GM21423 (cell line): Measurements from ENCODE around the gene PGAP6.
"Not testable (repeated sequence)": the region's sequence is repeated elsewhere in the genome, so short reads cannot be mapped to it uniquely, and the experiment has no call there.

Experiments used
- ATAC-seq: cut with Tn5 transposase; IDR thresholded peaks from one replicate; pipeline ENCODE4 v1.9.1; 2021; ENCODE audit warnings: mild to moderate bottlenecking, moderate library complexity; ENCODE audit not compliant: unreplicated experiment

The PGAP6 gene

DNA sequence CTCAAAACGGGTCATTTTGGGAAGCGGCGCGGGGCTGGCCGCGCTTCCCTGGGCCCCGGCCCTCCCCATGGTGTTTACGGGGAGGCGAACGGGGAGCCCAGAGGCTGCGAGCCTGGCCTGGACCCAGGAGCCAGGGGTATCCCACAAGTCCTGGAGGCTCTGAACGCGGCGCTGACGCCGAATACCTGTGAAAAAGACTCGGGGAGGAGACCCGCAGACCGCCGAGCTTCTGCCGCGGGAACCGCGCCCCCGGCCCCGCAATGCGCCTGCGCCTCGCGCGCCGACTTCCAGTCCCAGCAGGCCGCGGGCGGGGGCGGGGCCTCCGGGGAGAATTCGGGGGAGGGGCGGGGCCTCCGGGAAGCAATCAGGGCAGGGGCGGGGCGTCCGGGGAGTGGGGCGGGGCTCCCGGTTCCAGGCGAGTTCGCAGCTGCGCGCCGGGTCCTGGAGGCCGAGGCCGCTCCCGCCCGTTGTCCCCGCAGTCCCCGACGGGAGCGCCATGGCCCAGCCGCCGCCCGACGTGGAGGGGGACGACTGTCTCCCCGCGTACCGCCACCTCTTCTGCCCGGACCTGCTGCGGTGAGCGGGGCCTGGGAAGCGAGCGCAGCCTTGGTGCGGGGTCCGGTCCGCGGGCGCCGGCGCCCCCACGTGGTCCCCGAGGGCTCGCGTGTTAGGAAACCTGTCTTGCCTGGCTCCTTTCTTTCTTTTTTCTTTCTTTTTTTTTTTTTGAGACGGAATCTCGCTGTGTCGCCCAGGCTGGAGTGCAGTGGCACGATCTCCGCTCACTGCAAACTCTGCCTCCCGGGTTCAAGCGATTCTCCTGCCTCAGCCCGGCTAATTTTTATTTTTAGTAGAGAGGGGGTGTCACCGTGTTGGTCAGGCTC lies 19.9 kb upstream of the PGAP6 start, which contains the start of gene DECR2:
Gene DECR2 (plus strand): TSS at position 418 of the 881 bp plus-strand sequence. CDS start 79 bp downstream, at position 497.
- peak; percentile 63 for ATAC-seq

DNA sequence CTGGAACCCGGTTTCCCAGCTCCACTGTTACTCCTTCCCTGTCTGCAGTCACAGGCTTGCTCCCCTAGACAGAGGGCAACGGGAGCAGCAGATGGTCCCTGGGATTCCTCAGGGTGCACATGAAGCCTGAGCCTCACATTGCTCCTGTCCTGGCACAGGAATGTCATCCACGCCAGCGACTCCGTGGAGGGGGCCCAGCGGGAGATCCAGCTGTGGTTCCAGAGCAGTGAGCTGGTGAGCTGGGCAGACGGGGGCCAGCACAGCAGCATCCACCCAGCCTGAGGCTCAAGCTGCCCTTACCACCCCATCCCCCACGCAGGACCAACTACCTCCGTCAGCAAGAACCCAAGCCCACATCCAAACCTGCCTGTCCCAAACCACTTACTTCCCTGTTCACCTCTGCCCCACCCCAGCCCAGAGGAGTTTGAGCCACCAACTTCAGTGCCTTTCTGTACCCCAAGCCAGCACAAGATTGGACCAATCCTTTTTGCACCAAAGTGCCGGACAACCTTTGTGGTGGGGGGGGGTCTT lies 18.3 kb upstream of the PGAP6 start:
- ATAC-seq: no peak

DNA sequence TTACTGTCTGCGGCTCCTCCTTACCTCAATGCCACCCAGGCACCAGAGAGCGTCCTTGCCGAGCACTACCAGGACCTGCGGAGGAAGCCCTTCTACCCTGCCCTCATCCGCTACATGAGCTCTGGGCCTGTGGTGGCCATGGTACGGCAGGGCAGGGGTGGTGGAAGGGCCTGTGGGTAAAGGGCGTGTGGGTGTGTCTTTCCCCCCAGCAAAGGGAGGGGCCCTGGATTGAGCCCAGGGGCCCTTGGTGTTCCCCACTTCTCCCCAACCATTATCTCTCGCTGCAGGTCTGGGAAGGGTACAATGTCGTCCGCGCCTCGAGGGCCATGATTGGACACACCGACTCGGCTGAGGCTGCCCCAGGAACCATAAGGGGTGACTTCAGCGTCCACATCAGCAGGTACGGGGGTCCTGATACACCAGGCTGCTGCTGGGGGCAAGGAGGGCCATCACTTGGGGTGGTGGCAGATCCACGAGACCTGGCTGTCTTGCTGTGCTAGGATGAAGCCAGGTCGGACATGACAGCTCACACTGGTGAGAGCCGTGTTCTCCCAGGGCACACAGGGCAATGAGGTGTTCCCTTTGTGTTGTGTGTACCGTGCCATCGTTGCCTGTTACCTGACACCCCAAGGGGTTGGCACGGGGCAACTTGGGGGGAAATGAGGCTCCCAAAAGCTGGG lies 17.7 kb upstream of the PGAP6 start:
- no peak for ATAC-seq

DNA sequence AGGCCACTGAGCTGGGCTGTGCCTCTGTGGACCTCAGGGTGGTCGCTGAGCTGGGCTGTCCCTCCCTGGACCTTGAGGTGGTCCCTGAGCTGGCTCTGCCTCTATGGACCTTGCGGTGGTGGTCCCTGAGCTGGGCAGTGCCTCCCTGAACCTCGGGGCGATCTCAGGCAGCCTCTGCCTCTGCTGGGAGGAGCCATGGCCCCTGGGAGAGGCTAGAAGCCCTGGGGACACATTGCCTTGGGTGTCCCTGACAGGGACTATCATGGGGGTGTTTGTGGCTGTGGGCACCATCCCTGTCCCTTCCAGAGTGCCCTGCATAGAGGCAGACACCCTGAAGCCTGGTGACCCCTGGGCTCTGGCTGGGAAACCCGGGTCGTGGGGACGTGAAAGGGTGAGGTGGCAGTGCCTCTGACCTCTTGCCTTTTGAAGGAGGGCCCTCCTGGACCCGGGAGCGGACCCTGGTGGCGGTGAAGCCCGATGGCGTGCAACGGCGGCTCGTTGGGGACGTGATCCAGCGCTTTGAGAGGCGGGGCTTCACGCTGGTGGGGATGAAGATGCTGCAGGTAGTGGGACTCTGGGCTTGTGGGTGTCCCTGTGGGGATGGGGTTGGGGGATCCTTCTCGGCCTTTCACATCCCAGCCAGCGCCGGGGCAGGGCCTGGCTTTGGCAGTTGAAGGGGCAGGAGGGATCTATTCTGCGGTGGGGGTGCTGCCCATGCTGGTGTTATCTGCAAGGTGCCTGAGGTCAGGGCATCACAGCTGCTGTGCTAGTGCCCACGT lies 17.0 kb upstream of the PGAP6 start:
- no peak for ATAC-seq

DNA sequence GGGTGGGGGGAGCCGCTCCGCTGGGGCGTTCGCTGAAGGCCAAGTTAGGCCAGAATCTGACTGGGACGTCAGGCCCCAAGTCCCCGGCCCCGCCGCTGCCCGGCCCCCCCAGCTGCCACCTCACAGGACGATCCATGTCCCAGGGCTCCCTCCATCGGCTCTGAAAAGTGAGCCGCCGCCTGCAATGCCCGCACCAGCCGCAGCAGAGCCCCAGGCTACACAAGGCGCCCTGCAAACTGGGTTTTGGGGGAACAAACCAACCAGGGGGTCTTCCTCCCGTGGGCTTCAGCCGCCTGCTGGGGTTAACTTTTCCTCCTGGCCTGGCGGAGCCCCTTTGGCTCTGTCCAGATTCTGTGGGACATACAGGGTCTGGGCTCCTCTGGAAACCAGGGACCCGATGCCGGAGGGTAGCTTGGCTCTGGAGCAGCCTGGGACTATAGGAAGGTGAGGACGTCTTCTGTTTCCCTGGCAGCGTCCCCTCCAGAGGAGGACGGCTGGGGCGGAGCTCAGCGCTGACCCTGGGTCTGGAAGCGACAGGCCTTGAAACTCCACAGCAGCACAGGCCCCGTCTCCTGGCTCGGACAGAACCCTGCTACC lies 16.1 kb upstream of the PGAP6 start:
- ATAC-seq: no peak

DNA sequence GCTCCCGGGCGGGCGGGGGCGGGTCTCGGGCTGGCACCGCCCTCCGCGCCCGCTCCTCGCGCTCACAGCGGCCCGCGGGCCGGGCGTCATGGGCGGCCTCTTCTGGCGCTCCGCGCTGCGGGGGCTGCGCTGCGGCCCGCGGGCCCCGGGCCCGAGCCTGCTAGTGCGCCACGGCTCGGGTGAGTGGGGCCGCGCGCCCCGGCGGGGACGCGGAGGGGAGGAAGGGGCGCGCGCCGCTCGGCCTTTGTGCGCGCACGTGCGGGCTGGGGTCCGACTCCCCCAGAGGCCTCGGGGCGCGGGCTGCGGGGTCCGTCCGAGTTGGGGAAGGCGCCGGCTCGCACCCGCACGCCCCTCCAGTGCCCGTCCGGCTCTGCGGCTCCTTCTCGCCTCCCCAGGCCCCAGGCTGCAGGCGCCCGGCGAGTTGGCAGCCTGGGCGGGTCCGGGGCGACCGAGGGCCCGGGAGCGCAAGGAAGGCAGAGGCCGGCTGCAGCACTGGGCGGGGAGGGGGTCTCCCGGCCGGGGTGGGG lies 15.4 kb upstream of the PGAP6 start, which contains the start of gene NME4:
Gene NME4 (plus strand): TSS at position 65 of the 527 bp plus-strand sequence. CDS start 24 bp downstream, at position 89.
- no peak for ATAC-seq

DNA sequence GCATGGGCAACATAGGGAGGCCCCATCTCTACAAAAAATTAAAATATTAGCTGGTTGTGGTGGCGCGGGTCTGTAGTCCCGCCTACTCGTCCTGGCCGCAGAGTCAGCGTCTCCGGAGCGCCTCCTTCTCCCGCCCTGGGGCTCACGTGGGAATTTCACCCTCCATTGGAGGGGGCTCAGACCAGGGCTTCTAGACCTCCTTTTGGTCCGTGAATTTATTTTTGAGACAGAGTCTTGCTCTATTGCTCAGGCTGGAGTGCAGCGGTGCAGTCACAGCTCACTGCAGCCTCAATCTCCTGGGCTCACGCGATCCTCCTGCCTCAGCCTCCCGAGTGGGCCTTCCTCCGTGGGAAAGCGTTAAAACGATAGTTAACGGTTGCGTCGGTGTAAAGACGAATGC lies 14.8 kb upstream of the PGAP6 start:
- ATAC-seq: no peak

DNA sequence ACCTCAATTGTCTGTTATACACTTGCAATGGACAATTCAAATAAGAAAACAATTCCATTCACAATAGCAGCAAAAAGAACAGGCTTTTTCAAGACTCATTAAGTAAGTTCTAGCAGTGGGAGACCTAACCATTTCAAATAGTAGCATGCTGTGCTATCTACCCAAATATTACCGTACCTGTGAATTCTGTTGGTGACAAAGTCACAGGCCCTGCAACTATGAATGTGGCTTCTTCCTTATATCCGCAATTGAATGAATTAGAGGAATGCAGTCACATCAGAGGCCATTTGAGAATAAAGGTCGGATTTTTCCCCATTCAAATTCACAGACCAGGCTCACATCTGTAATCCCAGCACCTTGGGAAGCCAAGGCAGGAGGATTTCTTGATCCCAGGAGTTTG lies 14.4 kb upstream of the PGAP6 start:
- no peak for ATAC-seq

DNA sequence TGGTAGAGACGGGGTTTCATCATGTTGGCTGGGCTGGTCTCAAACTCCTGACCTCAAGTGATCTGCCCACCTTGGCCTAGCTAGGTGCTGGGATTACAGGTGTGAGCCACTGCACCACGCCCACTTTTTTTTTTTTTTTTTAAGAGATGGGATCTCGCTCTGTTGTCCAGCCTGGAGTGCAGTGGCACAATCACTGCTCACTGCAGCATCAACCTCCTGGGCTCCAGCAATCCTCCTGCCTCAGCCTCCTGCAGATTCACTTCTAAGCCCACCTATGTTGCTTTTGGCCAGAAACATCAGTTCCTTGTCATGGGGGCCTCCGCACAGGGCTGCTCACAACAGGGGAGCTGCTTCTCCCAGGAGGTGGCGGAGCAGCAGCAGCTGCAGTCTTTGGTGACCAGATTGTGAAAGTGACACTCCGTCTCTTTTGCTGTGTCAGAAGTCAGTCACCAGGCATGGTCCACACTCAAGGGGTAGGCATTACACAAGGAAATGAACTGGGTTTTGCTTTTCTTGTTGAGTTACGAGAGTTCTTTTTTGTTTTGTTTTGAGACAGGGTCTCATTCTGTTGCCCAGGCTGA lies 10.8 kb upstream of the PGAP6 start:
- no peak for ATAC-seq

DNA sequence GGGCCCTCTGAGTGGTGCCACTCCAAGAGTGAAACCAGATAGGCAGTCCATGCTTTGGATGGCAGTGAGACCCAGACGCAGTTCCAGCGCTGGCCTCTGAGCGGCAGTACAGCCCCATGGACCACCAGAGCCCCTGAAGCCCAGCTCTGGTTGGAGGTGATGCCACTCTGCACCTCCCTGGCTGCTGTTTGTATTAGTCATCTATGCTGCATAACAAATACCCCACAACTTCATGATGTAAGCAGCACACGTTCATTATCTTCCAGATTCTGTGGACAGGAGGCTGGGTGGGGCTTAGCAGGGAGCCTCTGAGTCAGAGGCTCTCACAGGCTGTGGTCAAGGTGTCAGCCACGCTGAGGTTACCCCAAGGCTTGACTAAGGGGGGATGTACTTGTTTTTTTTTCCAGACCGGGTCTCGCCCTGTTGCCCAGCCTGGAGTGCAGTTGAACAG lies 10.1 kb upstream of the PGAP6 start:
- ATAC-seq: no peak

DNA sequence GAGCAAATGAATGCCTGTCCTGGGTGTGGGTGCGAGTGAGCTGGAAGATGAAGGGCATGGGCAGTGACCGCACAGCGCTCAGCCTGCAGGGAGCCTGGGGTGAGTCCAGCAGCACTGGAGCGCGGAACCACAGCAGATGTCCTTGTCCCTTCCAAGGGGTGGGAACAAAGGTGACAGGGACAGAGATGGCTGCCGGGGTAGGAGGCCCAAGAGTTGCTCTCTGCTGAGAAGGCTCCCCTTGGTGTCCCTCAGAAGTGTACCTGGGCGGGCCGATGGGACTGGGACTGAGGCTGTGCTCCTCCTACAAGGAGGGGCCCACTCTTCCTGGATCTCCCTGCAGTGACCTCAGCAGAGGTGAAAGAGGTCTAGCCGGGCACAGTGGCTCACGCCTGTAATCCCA lies 7.6 kb upstream of the PGAP6 start:
- no peak for ATAC-seq

DNA sequence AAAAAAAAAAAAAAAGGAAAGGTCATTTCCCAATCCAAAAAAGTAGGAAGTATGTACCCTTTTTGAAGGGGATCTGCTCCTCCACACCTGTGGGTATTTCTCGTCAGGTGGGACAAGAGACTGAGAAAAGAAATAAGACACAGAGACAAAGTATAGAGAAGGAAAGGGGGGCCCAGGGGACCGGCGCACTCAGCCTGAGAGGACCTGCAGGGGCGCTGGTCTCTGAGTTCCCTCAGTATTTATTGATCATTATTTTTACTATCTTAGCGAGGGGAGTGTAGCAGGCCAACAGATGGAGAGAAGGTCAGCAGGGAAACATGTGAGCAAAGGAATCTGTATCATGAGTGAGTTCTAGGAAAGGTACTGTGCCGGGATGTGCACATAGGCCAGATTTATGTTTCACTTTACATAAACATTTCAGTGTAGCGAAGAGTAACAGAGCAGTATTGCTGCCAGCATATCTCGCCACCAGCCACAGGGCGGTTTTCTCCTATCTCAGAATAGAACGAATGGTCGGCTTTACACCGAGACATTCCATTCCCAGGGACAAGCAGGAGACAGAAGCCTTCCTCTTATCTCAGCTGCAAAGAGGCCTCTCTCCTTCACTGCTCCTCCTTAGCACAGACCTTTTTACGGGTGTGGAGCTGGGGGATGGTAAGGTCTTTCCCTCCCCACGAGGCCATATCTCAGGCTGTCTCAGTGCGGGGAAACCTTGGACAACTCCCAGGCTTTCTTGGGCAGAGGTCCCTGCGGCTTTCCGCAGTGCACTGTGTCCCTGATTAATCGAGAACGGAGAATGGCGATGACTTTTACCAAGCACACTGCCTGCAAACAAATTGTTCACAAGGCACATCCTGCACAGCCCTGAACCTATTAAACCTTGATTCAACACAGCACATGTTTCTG lies 6.2 kb upstream of the PGAP6 start:
- not testable (repeated sequence) for ATAC-seq

DNA sequence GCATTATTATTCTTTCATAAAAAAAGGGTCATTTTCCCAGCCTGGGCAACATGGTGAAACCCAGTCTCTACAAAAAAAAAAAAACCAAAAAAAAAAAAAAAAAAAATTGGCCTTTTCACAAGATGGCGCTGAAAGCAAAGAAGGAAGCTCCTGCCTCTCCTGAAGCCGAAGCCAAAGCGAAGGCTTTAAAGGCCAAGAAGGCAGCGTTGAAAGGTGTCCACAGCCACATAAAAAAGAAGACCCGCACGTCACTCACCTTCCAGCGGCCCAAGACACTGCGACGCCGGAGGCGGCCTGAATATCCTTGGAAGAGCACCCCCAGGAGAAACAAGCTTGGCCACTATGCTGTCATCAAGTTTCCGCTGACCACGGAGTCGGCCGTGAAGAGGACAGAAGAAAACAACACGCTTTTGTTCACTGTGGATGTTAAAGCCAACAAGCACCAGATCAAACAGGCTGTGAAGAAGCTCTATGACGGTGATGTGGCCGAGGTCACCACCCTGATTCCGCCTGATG lies 4.9 kb upstream of the PGAP6 start:
- no peak for ATAC-seq

DNA sequence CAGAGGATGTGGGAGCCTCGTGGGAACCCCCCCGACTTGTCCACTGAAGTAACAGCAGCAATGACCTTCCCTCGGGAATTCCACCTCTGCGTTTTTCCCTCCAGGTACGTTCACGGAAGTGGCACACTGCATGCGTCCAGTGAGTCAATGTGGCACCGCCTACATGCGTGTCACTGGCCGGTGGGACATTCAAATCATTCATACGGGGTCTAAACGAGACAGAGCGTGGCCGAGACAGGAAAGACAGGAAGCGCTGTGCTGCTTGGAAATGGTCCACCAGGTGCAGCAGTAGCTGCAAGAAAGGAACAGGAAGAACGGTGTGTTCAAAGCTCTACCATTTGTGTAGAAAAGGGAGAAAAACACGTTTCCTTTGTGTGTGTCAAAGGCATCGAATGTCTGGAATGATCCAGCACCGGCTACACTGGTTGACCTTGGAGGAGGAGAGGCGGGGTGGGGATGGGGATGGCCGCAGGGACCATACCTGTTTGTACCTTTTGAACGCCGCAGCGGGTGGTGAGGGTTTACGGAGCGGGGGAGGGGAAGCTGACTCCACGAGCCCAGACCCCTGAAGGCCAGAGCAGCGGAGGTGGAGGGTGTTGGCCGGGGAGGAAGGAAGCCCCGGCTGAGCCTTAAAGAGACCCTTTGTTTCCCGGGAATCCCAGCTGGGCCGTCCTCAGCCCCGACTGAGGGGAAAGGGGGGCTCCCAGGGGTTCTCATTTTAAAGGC lies 1.7 kb upstream of the PGAP6 start:
- ATAC-seq: peak; percentile 37

DNA sequence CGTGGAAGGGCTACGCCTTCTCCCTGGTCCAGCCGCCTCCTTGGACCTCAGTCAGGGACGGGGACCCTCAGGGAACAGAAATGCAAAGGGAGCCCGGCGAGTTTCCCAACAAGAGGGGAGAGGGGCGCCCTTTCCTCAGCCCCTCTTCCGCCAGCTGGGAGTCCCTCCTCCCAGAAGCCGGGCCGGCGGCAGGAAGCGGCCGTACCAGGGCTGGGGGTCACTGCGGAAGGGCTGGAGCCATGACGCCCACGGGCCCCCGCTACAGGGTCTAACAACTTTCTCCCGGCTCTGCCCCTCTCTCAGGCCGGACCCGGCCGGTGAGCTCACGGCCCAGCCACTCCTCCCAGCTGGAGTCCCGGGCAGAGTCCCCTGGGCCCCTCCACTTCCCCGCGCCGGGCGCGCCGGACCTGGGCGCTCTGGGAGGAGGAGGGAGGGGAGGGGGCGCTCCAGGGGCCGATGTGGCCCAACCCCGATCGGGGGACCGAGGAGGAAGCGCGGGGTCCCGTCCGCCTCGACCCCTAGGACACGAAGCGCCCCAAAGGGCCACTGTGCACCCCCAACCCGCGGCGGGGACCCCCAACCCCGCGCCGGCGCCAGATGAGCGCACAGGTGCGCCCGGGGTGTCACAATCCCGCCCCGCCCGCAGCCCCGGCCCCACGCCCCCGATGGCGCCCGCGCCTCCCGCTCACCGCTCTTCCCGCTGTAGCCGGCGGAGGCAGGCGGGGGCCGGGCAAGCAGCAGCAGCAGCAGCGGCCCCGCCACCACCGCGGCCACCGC lies 578 bp downstream of the PGAP6 start:
- no peak for ATAC-seq

DNA sequence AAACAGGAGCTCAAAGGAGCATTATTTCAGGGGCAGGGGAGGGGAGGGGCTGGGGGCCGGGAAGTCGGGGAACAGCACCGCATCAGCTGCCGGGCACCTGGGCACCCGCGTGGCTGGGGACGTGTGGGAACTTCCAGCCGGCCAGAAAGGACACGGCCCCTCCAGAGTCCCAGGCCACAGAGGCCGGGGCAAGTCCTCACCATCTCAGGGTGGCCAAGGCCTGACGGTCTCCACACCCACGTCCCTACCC lies 1.1 kb downstream of the PGAP6 start:
- ATAC-seq: no peak

DNA sequence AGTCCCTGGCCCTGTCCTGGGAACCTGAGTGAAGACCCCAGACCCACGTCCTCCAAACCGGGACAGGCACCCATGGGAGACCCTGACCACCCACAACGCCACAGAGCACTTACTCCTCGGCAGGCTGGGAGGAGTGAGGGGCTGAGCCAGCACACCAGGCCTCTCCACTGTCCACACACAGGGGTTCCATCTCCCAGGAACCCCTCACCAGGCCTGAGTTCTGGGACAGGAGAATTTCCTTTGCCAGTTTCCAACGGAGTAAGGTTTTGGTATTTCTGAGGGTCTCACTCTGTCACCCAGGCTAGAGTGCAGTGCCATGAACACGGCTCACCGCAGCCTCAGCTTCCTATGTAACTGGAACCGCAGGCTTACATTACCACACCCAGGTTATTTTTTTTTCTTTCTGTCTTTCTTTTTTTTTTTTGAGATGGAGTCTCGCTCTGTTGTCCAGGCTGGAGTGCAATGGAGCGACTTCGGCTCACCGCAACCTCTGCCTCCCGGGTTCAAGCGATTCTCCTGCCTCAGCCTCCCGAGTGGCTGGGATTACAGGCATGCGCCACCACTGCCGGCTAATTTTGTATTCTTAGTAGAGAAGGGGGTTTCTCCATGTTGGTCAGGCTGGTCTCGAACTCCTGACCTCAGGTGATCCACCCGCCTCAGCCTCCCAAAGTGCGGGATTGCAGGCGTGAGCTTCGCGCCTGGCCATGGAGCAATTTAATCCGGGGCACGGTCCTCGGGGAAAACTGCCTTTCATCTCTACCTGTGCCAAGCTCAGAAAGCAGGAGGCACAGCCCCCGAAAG lies 1.6 kb downstream of the PGAP6 start:
- no peak for ATAC-seq
